ENCODE data around the gene GNB1L. TPM values are rescaled to one million over a fixed set of nuclear protein-coding genes. Genes with fewer than 3 reads are reported as not detected.

The GNB1L gene
- polyA plus RNA-seq, 3 donors from 2014 or later: 19.1 to 30.6 (median 20.3) TPM

- Mint-ChIP-seq H3K4me3 (no peak overlapping the region), H3K27ac (no peak overlapping the region), H3K27me3 (ENCODE audit: low read depth in 3 of 3) (peaks cover 0 to 2% (median 2%) of the 10 kb centered on the region in 3 donors), H3K36me3 (no peaks in the 10 kb centered on the region), H3K4me1 (no peaks in the 10 kb centered on the region), H3K9me3 (no peaks in the 10 kb centered on the region)
- no peak for DNase-seq
Observed at GRCh38 chr22:19876314-19876940, 21.8 kb upstream of the GNB1L start.

GRCh38 chr22:19875531-19876313 lies 21.0 kb upstream of the GNB1L start:
- H3K9me3 Mint-ChIP-seq: no peaks in the 10 kb centered on the region
- no peak for DNase-seq
- H3K27me3 Mint-ChIP-seq (ENCODE audit: low read depth in 3 of 3): peaks cover 0 to 2% (median 2%) of the 10 kb centered on the region in 3 donors
- H3K4me3 Mint-ChIP-seq: no peak overlapping the region
- H3K27ac Mint-ChIP-seq: no peak overlapping the region
- no peaks in the 10 kb centered on the region for H3K4me1 Mint-ChIP-seq
- no peaks in the 10 kb centered on the region for H3K36me3 Mint-ChIP-seq

DNA sequence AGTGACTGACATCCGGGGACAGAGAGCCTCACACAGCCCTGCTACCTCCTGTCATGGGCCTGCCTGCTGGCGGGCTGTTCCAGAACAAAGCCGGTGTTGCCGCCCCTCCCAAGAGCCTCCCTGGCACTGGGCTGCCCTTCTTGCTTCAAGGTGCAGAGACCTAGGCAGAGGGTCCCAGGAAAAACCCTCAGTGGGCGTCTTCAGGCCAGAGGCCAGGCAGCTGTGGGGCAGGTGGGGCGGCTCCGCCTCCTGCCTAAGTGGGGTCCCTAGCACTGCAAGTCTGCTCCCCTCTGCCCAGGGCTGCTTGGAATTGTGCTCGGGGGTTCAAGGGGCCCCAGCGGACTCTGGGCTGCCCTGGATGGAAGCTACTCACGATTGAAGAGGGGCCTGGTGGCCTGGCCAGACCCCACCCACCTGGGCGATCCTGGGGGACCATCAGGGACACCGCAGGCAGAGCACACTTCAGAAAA lies 20.4 kb upstream of the GNB1L start:
- DNase-seq: no peak

DNA sequence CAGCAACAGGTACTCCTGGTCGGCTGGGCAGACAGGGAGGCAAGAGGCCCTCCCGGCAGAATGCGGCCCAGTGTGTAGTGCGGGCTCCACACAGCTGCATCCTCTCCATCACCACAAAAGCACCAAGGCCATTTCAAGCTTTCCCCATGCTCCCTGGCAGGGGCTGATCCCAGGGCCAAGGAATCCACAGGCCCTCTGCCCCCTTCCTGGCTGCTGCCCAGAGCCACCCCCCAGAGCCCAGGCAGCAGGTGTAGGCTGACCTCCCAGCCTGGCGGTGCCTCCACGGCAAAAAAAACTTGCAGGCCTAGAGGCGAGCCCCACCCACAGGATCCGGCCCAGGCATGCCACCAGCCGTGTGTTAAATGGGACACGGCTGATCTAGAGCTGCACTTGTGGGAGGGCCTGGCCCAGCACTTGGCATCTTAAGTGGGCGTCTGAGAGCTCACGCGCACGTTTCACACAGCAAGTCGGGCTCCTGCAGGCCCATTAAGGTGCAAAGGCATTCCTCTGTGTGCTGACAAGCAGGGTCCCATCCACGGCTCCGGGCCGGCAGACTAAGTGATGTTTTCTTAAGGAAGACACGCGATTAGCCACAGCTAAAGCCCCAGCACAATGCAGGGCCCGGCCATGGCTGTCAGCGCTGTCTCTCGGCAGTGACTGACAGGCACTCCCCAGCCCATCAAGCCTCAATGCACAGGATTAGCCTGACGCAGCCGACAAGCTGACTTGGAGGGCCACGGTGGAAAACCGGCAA lies 19.8 kb upstream of the GNB1L start:
- no peak overlapping the region for H3K4me3 Mint-ChIP-seq
- H3K27me3 Mint-ChIP-seq (ENCODE audit: low read depth in 3 of 3): peaks cover 0 to 2% (median 2%) of the 10 kb centered on the region in 3 donors
- H3K27ac Mint-ChIP-seq: no peak overlapping the region
- no peaks in the 10 kb centered on the region for H3K36me3 Mint-ChIP-seq
- DNase-seq: no peak
- H3K9me3 Mint-ChIP-seq: no peaks in the 10 kb centered on the region
- H3K4me1 Mint-ChIP-seq: no peaks in the 10 kb centered on the region

More for the DNA sequence above, 20.4 kb upstream of the GNB1L start:
- Mint-ChIP-seq H3K4me1 (no peaks in the 10 kb centered on the region), H3K27me3 (ENCODE audit: low read depth in 3 of 3) (peaks cover 0 to 2% (median 2%) of the 10 kb centered on the region in 3 donors), H3K27ac (no peak overlapping the region), H3K9me3 (no peaks in the 10 kb centered on the region), H3K4me3 (no peak overlapping the region), H3K36me3 (no peaks in the 10 kb centered on the region)

DNA sequence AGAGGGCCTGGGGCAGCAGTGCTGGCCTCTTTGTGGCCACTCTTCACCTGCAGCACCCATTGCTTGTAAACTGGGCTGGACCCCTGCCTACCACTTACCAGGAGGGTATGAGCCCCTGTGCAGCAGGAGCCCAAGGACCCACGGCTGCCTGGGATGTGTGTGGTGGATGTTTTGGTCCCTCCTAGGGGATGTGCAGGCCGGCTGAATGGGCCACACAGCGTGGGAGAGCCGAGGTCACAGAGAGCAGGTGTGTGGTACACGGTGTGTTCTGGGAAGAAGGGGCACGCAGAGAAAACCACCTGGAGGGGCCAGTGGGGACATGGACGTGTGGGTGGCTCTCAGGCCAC lies 19.3 kb upstream of the GNB1L start:
- DNase-seq: no peak
- Mint-ChIP-seq H3K27ac (no peak overlapping the region), H3K4me1 (no peaks in the 10 kb centered on the region), H3K4me3 (no peak overlapping the region), H3K36me3 (no peaks in the 10 kb centered on the region), H3K27me3 (ENCODE audit: low read depth in 3 of 3) (peaks cover 1 to 2% (median 2%) of the 10 kb centered on the region in 3 donors), H3K9me3 (no peaks in the 10 kb centered on the region)

DNA sequence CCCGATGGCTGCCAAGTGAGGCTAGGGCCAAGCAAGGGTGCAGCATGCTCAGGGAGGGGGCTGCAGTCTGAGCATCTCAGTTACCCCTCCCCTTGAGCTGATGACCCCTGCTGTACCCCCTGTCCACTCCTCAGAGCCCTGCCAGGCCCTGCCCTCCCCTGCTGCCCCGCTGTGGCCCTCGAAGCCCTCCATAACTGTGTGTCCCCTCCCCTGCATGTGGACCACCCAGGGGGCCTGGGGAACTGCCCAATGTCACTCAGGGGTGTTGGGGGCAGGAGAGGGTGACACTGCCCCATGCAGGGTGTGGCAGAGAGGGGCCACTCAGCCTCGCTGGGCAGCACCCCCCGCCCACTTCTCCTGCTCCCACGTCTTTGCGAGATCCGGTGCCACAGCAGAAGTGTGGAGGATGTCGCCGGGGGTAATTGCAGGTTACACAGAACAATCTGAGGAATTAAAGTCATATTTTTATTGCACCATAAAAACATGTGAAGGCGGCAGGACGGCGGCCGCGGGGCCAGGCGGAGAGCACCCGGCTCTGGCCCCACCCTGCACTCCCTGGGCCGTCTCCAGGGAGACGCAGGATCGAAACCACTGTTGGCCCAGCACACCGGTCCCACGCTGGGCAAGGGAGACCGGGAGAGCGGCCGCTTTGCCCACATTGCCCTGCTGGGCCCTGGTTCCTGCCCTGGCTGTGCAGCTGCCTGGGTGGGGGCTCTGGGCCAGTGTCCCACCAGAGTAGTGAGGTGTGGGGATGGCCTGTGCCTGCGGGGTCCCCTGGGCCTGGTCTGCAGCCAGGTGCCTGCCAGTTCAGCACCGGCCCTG lies 18.7 kb upstream of the GNB1L start:
- Mint-ChIP-seq H3K4me1 (no peaks in the 10 kb centered on the region), H3K36me3 (no peaks in the 10 kb centered on the region), H3K4me3 (no peak overlapping the region), H3K9me3 (no peaks in the 10 kb centered on the region), H3K27me3 (ENCODE audit: low read depth in 3 of 3) (peaks cover 2% of the 10 kb centered on the region in 3 donors), H3K27ac (no peak overlapping the region)
- no peak for DNase-seq

GRCh38 chr22:19872779-19873137 lies 18.1 kb upstream of the GNB1L start:
- Mint-ChIP-seq H3K27ac (no peak overlapping the region), H3K4me1 (no peaks in the 10 kb centered on the region), H3K4me3 (no peak overlapping the region), H3K9me3 (no peaks in the 10 kb centered on the region), H3K36me3 (no peaks in the 10 kb centered on the region), H3K27me3 (ENCODE audit: low read depth in 3 of 3) (peaks cover 2% of the 10 kb centered on the region in 3 donors)
- DNase-seq: no peak

DNA sequence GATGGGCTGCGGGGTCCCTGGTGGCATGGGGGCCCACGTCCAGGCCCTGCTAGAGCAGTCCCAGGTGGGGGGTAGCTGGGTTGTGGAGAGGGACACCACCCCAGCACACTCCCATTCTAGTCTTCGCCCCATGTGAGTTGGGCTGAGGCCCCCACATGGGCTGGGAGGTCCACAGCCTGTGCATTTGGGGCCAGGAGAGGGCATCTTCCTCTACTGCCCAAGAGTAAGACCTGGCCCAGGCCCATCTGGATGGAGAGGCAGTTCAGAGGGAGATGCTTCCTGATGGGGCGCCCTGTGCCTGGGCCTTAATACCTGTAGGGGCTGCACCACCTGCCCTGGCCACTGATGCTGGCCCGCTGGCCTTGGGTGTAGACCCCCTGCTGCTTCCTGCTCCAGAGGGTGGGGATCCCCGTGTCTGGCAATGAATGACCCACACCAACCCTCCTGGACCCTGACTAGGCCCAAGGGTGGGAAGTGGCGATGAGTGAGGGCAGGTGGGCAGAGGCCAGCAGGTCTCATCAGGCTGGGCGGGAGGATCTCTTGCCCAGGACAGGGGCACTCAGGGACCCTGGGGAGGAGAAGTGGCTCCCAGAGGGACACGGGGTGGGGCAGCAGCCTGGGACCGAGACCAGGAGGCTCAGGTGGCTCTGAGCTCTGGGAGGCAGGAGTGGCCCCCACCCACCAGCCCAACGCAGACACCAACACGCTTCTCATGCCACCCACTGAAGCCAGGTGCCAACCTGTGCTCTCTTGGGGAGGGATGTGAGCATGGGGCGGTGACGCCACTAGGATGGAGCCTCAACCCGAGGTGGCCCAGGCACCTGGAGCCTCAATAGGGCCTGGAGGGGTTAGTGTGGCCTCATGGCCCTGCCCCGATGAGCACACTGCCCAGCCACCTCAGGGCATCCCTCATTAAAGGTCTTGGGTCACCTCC lies 17.4 kb upstream of the GNB1L start:
- no peaks in the 10 kb centered on the region for H3K4me1 Mint-ChIP-seq
- no peak overlapping the region for H3K27ac Mint-ChIP-seq
- no peaks in the 10 kb centered on the region for H3K9me3 Mint-ChIP-seq
- H3K4me3 Mint-ChIP-seq: no peak overlapping the region
- peaks cover 2% of the 10 kb centered on the region in 3 donors for H3K27me3 Mint-ChIP-seq (ENCODE audit: low read depth in 3 of 3)
- no peaks in the 10 kb centered on the region for H3K36me3 Mint-ChIP-seq
- DNase-seq: no peak

DNA sequence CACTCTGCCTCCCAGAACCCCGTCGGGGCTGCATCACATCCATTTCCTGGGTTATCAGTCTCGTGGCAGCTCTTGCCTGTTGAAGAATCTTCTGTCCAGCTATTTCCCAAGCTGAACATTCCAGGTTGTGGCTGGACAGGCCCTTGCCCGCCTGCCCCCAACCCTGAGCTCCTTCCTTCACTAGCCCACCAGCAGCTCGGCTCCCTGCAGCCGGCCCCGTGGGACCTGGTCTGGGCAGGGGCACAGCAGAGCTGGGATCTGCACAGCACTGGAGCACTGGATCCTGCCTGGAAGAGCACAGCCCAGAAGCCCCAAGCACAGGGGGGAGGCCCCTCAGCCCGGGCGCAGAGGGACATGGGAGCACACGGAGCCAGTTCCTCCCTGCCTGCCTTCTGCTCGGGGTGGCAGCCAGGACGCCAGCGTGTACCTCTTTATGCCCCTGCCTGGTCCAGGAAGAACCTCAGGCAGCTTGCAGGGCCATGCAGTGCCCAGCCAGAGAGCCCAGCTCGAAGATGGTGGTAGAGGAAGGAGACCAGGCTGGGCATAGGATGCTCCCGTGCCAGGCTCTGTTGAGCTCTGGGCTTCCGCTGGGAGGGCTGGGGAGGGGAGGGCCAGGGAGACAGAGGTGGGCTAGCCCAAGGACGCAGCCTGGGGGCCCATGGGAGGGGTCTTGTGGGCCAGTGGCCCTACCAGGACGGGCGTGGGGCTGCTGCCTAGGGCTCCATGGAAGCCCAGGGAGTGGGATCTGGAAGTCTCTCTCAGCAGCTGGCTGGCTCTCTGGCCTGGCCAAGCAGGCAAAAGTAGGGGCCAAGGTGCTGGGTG lies 16.6 kb upstream of the GNB1L start:
- no peak for DNase-seq
- Mint-ChIP-seq H3K4me1 (no peaks in the 10 kb centered on the region), H3K4me3 (no peak overlapping the region), H3K9me3 (no peaks in the 10 kb centered on the region), H3K27ac (no peak overlapping the region), H3K27me3 (ENCODE audit: low read depth in 3 of 3) (peaks cover 2% of the 10 kb centered on the region in 3 donors), H3K36me3 (no peaks in the 10 kb centered on the region)

DNA sequence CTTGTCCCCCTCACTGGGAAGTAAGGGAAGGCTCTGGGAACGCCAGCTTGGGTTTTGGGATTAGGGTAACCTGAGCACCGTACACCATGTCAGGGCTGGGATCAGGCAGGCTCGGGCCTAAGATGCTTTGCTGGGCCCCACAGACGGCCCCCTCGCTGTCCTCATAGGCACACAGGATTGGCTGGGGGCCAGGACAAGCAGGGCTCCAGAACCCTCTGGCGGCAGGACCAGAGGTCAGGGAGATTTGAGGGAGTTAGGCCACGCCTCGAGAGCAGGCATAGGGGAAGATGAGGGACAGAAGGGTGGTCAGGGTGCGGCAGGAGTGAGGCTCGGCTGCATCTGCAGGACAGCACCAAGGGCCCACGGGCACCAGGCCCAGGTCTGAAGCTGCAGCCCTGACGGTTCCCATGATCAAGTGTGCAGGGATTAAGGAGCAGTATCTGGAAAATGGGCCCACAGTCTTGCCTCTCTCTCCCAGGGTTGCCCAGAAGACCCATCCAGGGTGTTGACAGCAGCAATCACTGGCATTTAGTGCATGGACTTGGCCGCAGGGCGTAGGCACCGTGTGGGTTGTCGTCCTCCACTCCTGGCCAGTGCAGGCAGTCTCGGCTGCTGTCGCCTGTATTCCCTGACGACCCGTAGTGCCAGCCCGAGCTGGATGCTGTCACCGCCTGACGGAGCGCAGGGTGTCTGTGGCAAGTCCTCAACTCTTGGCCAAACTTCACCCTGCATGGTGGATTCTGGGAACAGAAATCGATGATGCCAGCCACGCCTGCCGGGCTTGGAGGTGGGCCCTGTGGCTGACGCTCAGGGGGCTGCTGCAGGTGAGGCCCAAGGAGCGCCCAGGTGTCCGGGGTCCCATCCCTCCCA lies 15.7 kb upstream of the GNB1L start:
- no peak overlapping the region for H3K27ac Mint-ChIP-seq
- H3K4me3 Mint-ChIP-seq: no peak overlapping the region
- H3K27me3 Mint-ChIP-seq (ENCODE audit: low read depth in 3 of 3): peaks cover 2% of the 10 kb centered on the region in 3 donors
- H3K4me1 Mint-ChIP-seq: no peaks in the 10 kb centered on the region
- no peak for DNase-seq
- no peaks in the 10 kb centered on the region for H3K9me3 Mint-ChIP-seq
- no peaks in the 10 kb centered on the region for H3K36me3 Mint-ChIP-seq

DNA sequence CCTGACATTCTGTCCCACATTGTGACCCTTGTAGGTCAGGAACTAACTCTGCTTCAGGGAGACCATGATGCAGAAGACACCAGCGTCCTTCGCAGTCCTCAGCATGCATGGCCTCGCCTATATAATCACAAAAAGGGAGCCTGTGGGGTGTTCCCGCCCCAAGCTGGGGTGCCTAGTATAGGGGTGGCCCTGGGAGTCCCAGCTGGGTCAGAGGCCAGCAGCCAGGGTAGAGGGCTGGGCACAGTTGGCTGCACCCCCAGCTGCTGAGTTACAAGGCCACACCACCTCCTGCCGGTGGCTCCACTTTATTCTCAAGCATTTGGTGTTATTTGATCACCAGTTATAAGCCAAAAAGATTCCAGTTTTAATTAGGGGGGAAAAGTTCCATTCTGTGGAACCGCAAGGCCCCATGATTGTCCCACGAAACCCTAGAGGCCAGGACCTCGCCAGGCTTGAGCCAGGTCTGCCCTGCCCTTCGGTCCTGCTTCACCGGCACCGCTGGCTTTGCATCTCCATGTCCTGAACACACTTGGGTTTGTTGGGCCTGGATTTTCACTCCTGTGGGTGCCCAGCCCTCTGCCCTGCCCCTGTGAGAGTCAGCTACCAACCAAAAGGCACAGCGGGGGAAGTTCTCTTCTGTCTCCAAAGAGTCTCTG lies 15.0 kb upstream of the GNB1L start:
- H3K9me3 Mint-ChIP-seq: no peaks in the 10 kb centered on the region
- no peaks in the 10 kb centered on the region for H3K36me3 Mint-ChIP-seq
- H3K27ac Mint-ChIP-seq: no peak overlapping the region
- no peaks in the 10 kb centered on the region for H3K4me1 Mint-ChIP-seq
- no peak overlapping the region for H3K4me3 Mint-ChIP-seq
- DNase-seq: no peak
- H3K27me3 Mint-ChIP-seq (ENCODE audit: low read depth in 3 of 3): peaks cover 2% of the 10 kb centered on the region in 3 donors

Data from immature natural killer cell (primary cell).